ENCODE results near the gene TBX15.

Gene TBX15

DNA sequence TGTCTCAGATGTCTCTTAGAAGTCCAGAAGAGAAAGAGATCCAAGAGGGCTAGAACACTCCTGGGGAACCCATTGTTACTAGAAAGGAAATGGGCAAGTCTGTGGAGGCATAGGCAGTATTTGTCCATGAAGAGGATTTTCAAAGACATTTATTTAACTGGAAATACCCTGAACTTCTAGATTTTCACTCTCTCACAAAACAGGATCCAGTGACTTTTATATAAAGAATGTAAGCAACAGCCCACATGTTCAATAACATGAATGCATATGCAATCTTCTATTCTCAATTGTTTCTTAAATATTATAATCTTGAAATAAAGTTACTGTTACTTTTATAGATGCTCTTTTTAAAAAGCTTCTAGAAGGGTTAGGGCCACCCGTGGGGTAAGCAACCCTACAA, 53.4 kb downstream of the TBX15 start:
- Histone ChIP-seq H4K20me1 (ENCODE audit: insufficient read depth, low read length) (no peaks in the 10 kb centered on the region), H3K4me3 (ENCODE audit: low read depth in 1 of 2, low read length in 2 of 2) (no peak overlapping the region), H3K4me2 (ENCODE audit: insufficient read depth, low read length) (no peak overlapping the region), H3K36me3 (ENCODE audit: insufficient read depth, low read length) (no peaks in the 10 kb centered on the region), H3K9ac (ENCODE audit: low read depth, low read length) (no peak overlapping the region), H3K4me1 (ENCODE audit: insufficient read depth, low read length) (no peaks in the 10 kb centered on the region), H3K27ac (ENCODE audit: low read length) (no peak overlapping the region), H2AFZ (ENCODE audit: low read depth, low read length) (no peak overlapping the region), H3K79me2 (ENCODE audit: insufficient read depth, low read length) (no peaks in the 10 kb centered on the region), H3K9me3 (ENCODE audit: insufficient read depth, low read length, severe bottlenecking) (no peaks in the 10 kb centered on the region), H3K27me3 (ENCODE audit: insufficient read depth, low read length, poor library complexity) (no peaks in the 10 kb centered on the region)
- no peak for ATAC-seq (ENCODE audit: insufficient read depth, low read depth)
- no peak for TF ChIP-seq EZH2 (IDR thresholded peaks at IDR 0.05; ENCODE audit: borderline replicate concordance, low read depth, low read length, severe bottlenecking)
- TF ChIP-seq, protein P1, sequence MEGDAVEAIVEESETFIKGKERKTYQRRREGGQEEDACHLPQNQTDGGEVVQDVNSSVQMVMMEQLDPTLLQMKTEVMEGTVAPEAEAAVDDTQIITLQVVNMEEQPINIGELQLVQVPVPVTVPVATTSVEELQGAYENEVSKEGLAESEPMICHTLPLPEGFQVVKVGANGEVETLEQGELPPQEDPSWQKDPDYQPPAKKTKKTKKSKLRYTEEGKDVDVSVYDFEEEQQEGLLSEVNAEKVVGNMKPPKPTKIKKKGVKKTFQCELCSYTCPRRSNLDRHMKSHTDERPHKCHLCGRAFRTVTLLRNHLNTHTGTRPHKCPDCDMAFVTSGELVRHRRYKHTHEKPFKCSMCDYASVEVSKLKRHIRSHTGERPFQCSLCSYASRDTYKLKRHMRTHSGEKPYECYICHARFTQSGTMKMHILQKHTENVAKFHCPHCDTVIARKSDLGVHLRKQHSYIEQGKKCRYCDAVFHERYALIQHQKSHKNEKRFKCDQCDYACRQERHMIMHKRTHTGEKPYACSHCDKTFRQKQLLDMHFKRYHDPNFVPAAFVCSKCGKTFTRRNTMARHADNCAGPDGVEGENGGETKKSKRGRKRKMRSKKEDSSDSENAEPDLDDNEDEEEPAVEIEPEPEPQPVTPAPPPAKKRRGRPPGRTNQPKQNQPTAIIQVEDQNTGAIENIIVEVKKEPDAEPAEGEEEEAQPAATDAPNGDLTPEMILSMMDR (IDR thresholded peaks at IDR 0.05; ENCODE audit: borderline replicate concordance, extremely low read depth, low read length, poor library complexity, severe bottlenecking): no peak
- no peak for DNase-seq

DNA sequence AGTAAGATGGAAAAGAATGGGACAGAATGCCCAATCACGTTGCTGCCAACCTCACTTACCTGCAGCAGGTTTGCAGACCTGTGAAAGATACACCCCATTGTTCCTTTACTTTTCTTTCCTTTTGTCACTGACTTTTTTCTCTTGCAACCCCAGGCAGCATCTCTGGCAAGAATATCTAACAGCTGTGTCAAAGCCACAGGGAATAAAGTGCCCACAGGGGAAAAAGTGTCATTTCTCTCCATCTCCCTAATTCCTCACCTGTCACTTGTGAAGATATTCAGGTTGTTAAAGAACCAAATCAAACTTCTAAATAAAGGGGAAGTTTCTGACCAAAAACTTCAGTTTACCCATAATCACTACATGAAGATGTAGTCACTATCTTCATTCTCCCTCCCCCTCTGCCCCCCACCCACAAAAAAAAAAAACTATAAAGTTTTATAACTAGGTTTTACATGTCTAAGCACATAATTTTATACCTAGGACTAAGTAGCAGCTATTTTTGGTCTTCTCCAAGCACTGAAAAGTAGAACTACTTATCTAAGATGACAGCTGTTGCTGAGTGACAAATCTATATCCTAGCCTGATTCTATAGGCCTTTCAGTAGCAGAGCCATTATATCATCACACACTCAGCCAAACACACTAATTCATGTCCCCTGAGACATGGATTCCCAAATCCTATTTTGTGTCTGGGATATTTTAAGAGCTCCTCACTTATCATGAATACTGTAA, 54.9 kb downstream of the TBX15 start:
- no peak for TF ChIP-seq EZH2 (IDR thresholded peaks at IDR 0.05; ENCODE audit: borderline replicate concordance, low read depth, low read length, severe bottlenecking)
- TF ChIP-seq, protein P1 (IDR thresholded peaks at IDR 0.05; ENCODE audit: borderline replicate concordance, extremely low read depth, low read length, poor library complexity, severe bottlenecking): no peak
- H3K4me1 ChIP-seq (ENCODE audit: insufficient read depth, low read length): no peaks in the 10 kb centered on the region
- no peaks in the 10 kb centered on the region for H3K27me3 ChIP-seq (ENCODE audit: insufficient read depth, low read length, poor library complexity)
- no peaks in the 10 kb centered on the region for H3K79me2 ChIP-seq (ENCODE audit: insufficient read depth, low read length)
- no peak overlapping the region for H3K4me3 ChIP-seq (ENCODE audit: low read depth in 1 of 2, low read length in 2 of 2)
- no peaks in the 10 kb centered on the region for H4K20me1 ChIP-seq (ENCODE audit: insufficient read depth, low read length)
- no peak overlapping the region for H3K9ac ChIP-seq (ENCODE audit: low read depth, low read length)
- H3K36me3 ChIP-seq (ENCODE audit: insufficient read depth, low read length): no peaks in the 10 kb centered on the region
- H2AFZ ChIP-seq (ENCODE audit: low read depth, low read length): no peak overlapping the region
- no peak for ATAC-seq (ENCODE audit: insufficient read depth, low read depth)
- DNase-seq: no peak
- H3K27ac ChIP-seq (ENCODE audit: low read length): no peak overlapping the region
- H3K9me3 ChIP-seq (ENCODE audit: insufficient read depth, low read length, severe bottlenecking): no peaks in the 10 kb centered on the region
- no peak overlapping the region for H3K4me2 ChIP-seq (ENCODE audit: insufficient read depth, low read length)

DNA sequence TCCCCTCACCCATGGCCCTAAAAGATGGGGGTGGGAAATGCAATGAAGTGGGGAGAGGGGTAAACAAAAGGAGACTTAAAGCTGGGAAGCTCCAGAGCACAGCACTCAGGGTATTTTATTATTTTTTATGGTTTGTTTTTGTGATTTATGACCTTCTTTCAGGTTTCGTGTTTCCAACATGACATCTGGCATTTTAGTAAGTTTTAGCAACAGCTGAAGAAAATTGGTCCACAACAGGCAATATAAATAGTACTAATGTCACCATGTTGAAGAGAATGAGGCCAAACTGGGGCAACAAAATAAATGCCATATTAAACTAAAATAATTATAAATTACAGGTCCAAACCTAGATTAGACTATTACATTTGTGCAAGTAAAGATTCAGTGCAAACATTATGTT, 56.3 kb downstream of the TBX15 start:
- DNase-seq (no peak), ATAC-seq (ENCODE audit: insufficient read depth, low read depth) (no peak)
- no peak overlapping the region for H3K4me3 ChIP-seq (ENCODE audit: low read depth in 1 of 2, low read length in 2 of 2)
- no peaks in the 10 kb centered on the region for H3K4me1 ChIP-seq (ENCODE audit: insufficient read depth, low read length)
- no peak overlapping the region for H3K9ac ChIP-seq (ENCODE audit: low read depth, low read length)
- no peak overlapping the region for H3K27ac ChIP-seq (ENCODE audit: low read length)
- no peaks in the 10 kb centered on the region for H3K79me2 ChIP-seq (ENCODE audit: insufficient read depth, low read length)
- H3K4me2 ChIP-seq (ENCODE audit: insufficient read depth, low read length): no peak overlapping the region
- H3K36me3 ChIP-seq (ENCODE audit: insufficient read depth, low read length): no peaks in the 10 kb centered on the region
- no peaks in the 10 kb centered on the region for H4K20me1 ChIP-seq (ENCODE audit: insufficient read depth, low read length)
- no peaks in the 10 kb centered on the region for H3K27me3 ChIP-seq (ENCODE audit: insufficient read depth, low read length, poor library complexity)
- TF ChIP-seq, protein P1 (IDR thresholded peaks at IDR 0.05; ENCODE audit: borderline replicate concordance, extremely low read depth, low read length, poor library complexity, severe bottlenecking): no peak
- no peak for TF ChIP-seq EZH2 (IDR thresholded peaks at IDR 0.05; ENCODE audit: borderline replicate concordance, low read depth, low read length, severe bottlenecking)
- H3K9me3 ChIP-seq (ENCODE audit: insufficient read depth, low read length, severe bottlenecking): no peaks in the 10 kb centered on the region
- H2AFZ ChIP-seq (ENCODE audit: low read depth, low read length): no peak overlapping the region

All from DND-41 (cell line).